GM19463 (cell line): ENCODE measurements around the gene TNNI3K.

Experiments used
- ATAC-seq: cut with Tn5 transposase; IDR thresholded peaks from one replicate; pipeline ENCODE4 v1.9.1; 2021; ENCODE audit warnings: mild to moderate bottlenecking, moderate library complexity; ENCODE audit not compliant: unreplicated experiment

TNNI3K gene

DNA sequence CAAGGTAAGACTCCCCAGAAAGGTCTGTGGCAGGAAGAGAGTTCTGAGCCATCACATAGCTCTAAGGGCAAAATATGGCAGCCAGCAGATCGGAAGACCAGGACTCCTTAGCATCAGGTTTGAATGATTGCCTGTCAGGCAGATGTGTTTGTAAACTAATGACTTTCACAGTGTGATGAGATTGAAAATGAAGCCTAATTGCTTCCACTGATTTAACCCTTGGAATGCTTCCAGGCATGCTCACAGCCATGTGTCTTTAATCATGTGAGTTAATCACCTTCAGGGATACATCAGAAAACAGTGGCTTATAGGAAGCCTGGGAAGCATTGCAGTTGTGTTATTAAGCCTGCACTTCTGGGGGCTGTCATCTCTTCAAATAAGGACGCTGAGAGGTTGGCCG, 194.4 kb downstream of the TNNI3K start:
- no peak for ATAC-seq

DNA sequence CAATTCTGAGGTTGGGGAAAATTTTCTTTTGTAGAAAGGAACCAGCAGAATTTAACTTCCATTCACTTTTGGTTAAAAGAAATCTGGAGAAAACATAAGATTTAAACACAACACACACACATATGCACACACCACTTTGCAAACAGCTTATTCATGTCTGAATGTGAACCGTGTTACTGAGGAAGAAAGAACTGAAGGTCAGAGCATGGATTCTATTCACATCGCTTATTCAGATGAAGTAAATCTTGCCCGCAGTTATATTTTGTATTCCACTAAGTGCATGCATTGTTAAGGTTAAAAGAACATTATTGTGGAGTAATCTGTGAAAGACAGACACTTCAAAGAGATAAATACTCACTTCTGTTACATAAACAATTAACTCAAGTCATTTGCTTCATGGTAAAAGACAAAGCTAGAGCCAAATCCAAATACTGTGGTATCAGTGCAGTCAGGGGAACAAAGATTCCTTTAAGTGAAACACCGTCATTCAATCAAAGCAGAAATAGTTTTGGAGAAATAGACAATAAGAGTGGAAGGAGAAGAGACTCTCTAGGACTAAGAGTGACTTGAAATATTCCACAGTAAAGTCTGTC, 195.3 kb downstream of the TNNI3K start:
- ATAC-seq = no peak

DNA sequence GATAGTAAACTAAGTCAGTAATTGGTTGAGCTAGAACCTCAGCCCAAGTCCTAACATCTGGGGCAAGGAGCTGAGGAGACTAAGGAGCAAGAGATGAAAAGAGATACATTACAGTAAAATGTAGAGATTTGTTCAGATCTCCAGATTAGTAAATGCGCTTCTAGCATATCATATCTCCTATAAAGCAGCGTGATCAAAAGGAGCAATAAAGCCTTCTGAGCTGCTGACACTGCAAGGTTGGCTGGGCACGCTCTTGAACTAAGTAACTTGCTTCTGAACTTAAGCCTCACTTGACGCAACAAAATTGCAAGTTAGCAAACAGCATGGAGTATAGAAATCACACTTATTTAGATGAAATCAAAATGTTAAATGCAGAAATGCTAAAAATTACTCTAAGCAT, 196.3 kb downstream of the TNNI3K start:
- no peak for ATAC-seq

DNA sequence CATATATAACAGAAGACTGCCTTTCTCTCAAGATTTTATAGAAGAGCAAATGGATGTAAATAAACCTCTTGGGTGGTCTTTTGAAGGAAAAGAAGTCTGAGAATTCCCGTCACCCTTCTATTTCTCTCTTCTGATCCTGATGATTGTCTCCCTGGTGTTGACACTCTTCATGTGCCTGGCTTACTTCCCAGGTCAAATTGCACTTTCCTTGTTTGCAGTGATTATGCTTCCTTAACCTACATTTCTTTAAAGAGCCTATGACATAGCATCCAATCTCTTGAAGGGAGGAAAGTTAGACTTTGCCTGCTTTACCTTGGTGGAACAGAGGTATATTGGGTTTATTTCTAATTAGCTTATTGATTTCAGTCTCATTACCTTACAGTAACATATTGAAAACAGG, 197.1 kb downstream of the TNNI3K start:
- no peak for ATAC-seq

DNA sequence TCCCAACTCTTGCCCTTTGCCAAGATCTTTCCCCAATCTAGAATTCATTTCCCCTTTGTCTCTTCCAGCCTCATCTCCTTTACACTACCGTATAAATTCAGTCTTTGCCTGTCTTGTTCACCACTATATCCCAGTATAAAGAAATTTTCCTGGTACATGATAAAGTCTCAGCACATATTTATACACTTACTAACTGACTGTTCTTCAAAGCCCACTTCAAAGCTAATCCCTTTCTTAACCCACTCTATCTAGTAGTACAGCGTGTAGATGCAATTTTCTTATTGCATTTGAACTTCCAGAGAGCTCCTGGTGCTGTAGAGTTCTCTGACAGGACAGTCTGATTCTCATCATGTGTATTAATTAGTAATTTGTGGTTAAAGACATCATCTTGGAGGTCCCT, 199.1 kb downstream of the TNNI3K start:
- ATAC-seq = no peak

DNA sequence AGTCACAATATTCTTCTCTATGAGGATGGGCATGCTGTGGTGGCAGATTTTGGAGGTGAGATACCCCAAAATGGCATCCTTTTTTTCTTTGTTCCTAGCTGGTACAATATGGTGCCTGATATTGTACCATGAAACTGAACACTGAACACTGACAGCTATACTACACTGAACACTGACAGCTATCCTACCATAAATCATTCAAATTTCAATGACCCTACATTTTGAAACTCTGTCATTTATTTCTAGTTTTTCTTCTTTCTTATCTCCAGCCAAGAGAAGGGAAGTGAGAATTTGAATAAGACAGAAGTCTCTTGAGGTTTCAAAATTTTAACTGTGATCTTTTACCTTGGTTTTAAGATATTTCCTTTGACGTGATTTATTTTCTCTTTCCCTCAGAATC, 200.9 kb downstream of the TNNI3K start:
- ATAC-seq = no peak

DNA sequence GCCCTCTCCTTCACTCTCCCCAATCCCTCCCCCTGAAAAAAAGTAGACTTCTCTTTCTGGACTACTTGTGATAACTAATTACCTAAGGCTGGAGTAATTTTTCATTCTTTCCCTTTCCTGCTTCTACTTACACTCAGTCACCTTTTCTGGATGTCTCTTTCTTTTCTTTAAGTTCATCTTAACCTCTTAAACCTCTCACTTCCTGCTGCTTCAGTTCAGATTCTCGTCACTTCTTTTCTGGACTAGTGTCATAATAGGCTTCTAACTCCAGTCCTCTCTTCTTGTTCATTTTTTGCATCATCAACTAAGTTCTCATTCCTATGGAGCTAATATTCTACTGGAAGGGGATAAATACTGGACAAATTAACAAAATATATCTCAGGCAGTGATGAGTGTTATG, 201.8 kb downstream of the TNNI3K start:
- ATAC-seq = no peak

DNA sequence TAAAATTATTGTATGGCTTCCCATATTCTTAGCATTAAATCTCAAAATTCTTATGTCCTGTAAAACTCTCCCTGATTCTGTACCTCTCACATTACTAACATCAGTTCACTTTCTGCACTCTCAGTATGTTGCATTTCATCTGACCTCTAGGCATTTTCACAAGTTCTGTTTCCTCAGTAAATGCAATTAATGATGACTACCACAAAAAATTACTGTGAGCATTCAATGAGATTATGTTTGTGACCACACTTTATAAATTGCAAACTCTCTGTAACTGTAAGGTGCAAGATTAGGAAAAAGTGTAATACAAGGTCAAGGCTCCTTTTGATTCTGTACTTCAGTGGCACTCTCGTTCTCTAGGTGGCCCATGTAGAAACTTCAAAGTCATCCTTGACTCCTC, 216.8 kb downstream of the TNNI3K start:
- no peak for ATAC-seq

DNA sequence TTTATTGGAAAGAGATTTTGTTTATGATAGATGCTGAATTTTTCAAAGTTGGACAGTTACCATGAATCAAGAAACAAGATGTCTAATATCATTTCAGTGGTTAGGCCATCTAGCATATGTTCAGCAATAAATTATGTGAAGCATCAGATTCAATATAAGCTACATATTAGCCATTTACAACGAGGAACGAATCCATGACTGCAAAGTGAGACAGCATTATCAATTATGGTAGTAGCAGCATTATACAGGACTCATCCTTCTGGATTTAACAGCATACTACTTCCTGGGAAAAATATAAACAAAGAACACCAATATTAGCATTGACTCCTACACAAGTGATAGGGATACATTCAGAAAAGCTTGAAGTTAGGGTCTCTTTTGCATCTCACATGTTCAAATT, 218.1 kb downstream of the TNNI3K start:
- no peak for ATAC-seq

DNA sequence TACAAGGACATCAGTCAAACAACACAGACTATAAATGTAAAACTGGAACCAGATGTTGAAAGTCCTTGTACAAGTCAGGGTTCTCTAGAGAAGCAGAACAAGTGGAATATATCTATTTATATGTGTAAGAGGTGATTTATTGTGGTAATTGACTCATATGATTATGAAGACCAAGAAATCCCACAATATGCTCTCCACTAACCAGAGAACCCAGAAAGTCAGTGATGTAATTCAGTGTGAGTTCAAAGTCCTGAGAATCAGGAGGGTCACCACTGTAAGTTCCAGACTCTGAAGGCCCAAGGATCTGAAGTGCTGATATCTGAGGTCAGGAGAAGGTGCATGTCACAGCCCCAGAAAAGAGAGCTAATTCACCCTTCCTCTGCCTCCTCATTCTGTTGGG, 220.2 kb downstream of the TNNI3K start:
- no peak for ATAC-seq

DNA sequence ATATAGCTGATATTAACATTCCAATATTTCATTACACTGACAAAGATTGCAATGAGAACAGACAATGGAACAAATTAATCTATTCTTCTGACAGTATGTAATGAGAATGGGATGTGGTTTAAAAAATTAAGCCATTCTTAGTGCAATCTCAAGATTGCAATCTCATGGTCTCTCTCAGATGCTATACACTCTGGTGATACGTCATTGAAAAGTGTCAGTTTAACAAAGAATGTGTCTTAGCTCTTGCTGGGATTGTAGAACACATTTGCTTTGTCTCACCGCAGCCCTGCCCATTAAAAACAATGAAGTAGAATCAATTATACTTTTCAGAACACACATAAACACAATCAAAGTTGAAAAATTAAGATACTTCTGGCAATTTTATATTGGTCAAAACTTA, 222.1 kb downstream of the TNNI3K start:
- no peak for ATAC-seq

DNA sequence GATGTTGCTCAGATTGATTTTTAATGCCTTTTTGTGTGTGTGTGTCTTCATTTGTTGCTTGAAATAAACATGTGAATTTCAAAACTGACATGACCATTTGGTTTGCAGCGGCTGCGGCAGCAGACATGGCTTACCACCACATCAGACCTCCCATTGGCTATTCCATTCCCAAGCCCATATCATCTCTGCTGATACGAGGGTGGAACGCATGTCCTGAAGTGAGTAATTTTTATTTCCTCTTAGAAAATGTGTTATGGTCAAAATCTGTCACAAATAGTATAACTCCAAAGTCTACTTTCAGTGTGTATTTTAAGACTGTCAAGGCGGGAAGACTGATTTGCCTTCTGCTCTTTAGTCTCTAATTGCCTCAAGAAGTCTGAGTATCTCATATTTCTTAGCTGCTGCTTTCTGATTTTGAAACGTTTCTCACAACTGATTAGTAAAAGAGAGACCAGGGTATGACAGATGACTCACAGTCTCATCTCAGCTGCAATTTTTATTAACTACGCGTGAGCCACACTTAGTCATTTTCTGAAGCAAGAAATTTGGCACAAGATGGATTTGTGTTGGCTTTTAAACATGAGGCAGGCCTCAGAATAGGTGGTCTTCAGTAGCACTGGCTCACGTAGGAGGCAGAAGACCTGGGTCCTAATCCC, 228.3 kb downstream of the TNNI3K start:
- peak; percentile 85 for ATAC-seq

DNA sequence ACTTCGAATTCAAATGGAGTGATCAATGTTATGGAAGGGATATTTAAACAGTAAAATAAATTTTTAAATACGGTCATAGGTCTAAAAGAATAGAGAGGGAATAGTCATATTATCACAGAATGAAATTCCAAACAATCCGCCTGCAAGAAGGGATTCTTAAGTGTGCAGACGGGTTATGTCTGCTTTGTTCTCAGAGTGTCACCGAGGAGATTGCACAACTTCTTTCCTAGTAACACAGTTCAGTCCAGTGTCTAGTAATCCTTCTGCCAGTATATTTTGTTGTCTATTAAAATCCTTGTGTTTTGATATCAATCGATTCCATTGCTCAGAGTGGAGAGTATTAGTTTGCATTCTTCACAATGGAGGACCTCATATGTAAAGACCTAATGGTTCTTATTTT, 228.8 kb downstream of the TNNI3K start:
- ATAC-seq = no peak

DNA sequence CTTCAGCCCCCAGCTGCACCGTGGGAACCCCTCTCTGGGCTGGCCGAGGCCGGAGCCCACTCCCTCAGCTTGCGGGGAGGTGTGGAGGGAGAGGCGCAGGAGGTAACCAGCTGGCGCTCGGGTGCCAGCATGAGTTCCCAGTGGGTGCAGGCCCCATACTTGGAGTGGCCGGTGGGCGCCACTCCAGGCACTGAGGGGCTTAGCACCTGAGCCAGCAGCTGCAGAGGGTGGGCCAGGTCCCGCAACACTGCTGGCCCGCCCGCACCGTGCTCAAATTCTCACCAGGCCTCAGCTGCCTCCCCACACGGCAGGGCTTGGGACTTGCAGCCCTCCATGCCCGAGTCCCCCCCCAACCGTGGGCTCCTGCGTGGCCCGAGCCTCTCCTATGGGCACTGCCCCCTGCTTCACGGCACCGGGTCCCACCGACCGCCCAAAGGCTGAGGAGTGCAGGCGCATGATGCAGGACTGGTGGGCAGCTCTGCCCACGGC, 230.1 kb downstream of the TNNI3K start:
- no peak for ATAC-seq

DNA sequence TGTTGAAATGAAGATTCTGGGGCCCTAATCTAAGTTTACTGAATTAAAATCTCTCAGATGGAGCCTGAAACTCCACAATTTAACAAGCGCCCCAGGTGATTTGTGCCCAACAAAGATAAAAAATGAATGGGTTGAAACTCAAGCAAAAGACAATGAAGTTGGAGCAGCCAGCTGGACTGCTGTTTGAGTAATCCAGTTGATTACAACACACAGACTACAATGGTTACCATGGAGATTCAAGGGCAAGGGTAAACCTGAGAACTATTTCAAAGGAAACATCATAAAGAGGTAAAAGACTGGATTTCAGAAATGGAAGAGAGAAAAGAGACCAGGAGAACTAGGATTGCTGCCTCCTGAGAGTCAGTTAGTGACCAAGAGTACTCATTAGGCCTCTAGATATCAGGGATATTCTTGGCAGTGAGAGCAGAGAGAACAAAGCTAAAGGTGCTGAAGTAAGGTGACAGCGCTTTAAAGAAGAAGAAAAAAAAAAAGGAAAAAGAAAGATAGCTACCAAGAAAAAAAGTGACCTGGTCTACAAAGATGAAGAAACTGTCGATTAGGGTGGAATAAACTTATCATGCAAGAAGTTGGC, 232.7 kb downstream of the TNNI3K start:
- no peak for ATAC-seq

DNA sequence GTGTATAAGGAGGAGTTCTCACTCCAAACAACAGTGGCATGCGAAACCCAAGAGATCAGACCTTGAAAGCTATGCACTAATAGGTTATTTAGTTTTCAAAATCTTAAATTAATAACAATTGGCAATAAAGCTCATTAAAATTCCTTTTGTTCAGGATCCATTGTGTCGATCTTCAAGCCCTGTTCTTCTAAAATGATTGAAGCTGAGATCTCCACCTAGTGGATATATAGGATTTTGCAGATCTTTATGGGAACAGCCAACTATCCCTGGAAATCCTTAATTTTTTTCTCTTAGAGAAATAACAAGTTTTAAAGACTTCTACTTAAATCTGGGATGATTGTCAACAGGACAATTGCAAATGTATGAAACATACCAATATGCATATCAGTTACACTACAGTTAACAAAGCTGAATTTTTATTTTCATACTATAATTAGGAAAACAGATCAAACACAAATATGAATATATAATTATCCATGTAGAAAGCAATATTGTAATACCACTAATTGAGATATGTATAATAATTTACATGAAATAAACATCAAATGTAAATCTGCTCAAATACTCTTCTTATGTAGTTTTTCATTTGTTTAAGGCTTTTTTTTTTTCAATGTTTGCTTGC, 233.9 kb downstream of the TNNI3K start:
- no peak for ATAC-seq

DNA sequence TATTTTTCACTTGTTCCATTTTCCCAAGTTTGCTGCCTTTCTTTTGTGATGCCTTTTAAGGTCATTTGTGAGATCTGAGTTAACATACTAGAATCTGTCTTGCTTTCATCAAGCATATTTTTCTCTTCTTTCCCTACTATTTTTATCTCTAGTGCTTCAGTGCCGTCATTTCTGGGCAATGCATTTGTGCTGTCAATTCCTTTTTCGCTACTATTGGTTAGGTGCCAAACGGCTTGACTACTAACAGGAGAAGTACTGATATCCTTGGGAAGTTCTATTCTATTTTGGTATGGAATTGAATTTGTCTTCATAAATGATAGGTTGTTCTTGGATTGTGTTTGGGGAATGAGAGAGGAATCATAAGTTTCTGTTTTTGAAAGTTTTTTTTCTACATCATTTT, 235.1 kb downstream of the TNNI3K start:
- no peak for ATAC-seq

DNA sequence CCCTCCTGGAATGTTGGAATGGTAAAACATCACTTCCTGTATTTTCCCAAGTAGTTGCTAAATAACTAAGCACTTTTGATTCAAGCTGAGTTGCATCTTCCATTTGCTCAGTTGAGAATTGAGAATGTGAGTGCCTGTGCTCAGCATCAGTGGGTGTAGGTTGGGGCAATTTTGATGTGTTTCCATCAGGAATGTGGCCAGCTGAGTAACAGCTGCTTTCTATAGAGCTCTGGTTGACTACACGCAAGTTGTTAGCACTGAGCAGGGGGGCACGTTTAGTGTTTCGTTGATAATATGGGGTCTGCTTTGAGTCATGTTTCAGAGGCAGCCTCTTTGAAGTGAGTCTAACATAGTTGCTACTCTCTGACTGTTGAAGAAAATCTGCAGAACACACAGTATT, 235.7 kb downstream of the TNNI3K start:
- no peak for ATAC-seq

DNA sequence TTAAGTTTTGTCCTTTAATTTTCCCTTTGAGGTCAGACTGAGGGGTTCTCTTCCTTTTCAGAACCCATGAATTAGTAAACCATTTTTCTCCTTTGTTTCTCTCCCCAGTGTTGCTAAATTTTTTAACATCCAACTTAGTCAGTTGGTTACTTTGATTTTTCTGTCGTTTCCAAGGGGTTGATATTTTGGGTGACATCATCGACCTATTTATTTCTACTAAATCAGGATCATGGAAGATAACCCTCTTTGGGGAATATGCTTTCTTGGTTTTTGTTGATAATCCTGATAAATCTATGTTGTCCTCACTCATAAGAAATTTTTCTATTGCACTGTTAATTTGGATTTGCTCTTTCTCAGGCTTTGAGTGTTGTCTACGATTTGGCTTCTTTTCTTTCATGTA, 236.3 kb downstream of the TNNI3K start:
- no peak for ATAC-seq

DNA sequence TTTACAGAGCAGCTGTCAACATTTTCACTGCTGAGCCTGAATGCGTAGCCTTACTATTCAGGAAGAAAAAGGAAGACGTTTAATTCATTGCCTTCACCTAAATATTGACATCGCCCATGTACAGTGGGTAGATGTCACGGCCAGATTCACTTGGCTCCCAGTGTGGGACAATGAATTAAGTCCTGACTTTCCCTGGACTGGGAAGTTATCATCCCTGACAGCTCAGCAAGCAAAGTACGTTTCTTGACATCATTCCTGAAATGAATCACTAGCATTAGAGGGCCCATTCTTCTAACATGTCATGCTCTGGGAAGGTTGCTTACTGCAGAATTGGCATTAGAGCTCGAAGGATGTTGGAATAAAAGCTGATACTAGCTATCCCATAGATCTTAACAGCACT, 239.4 kb downstream of the TNNI3K start:
- no peak for ATAC-seq

DNA sequence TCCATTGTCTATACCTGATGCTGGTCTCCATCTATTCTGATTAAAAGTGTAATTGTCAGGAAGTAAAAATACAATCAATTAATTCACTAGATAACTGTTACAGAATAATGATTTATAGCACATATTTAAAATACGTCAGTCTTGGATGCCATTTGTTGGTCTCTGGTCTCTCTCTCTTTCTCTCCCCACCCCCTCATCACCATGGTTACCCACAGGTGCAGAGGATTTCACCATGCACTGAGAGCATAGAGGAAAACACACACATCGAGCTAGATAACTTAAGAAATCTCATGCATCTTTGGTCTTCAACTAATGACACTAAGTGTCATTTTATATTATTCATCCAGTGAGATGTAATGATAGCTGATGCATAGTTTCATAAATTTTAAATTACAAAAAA, 243.8 kb downstream of the TNNI3K start:
- ATAC-seq = no peak

DNA sequence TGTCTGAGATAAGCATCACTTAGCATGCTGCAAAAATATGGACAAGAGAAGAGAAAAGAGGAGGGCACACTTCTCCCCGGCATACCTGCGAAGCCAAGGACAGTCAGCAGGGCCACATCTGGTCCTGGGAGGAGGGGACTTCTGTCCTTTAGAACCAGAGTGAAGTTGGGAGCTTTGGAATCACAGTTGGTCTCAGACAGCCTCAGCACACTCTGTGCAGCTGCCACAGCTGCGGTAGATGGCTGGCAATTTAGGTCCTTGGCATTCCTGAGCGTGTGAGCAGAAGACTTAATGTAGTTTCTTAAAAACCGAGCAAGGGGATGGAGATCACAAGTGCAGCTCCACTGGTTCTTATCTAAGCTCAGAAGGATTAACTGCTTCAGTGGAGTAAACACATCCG, 244.9 kb downstream of the TNNI3K start:
- no peak for ATAC-seq
